Brain microvascular endothelial cell (primary cell): ENCODE results near the gene CDK14.

Source experiments
- DNase-seq: peaks from one replicate; pipeline ENCODE4 v3.0.0-alpha.2; 2020
- H3K27ac ChIP-seq: fragments of 250-450 bp; sonication (Bioruptor Pico); 2 replicates; pipeline ENCODE4 v1.5.1; 2020; ENCODE audit warnings: mild to moderate bottlenecking, moderate library complexity
- H3K27me3 ChIP-seq: fragments of 250-450 bp; sonication (Bioruptor Pico); replicated peaks from 2 replicates; pipeline ENCODE4 v1.5.1; 2020; ENCODE audit warnings: mild to moderate bottlenecking
- H3K36me3 ChIP-seq: fragments of 250-450 bp; sonication (Bioruptor Pico); replicated peaks from 2 replicates; pipeline ENCODE4 v1.5.1; 2020; ENCODE audit warnings: mild to moderate bottlenecking
- H3K4me3 ChIP-seq: 2 replicates; pipeline ENCODE4 v1.5.1; 2011; ENCODE audit warnings: low read depth, mild to moderate bottlenecking, control low read depth, low read length, moderate library complexity
- in situ Hi-C: cut with HindIII; loops from 2 replicates; pipeline ENCODE4 v1.10.0; 2017; ENCODE audit warnings: low sequenced_read_pairs, low pct_ligation_motif_present
- TF ChIP-seq, protein P1 (sequence below): IDR thresholded peaks from 2 replicates; pipeline ENCODE4 v1.5.1; 2011; ENCODE audit warnings: low read depth, mild to moderate bottlenecking, moderate library complexity, low read length, control low read depth, inconsistent platforms; ENCODE audit errors: missing control alignments

CDK14 gene

DNA sequence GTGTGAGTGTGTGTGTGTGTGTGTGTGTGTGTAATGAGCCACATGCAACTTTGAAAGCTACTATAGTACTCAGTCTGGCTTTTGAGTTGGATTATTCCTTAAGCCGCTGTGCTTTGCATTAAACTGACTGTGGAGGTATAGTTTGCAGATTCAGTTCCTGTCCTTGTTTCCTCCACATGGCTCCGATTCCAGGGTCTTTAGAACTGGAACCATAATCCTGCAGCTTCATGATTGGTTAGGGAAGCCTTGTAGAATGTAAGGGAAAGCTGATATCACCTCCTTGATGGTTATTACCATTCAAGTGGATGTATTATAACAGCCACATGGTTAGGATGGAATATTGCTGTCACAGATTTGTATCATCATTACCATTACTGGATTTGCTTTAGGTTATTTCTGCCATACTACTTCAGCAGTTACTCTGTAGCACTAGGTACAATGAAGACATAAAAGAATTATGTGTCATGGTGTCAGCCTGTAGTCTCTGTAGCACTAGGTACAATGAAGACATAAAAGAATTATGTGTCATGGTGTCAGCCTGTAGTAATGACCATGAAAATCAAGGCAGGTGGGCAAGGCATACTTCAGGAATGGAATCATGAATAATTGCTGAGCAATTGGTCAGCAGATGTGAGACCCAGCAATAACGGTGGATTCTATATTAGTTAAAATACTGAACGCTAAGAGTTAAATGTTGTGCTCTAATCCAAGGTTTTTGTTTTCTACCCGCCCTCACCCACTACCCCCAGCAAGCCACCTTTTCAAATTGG lies 393.1 kb downstream of the CDK14 start:
- TF ChIP-seq, protein P1, sequence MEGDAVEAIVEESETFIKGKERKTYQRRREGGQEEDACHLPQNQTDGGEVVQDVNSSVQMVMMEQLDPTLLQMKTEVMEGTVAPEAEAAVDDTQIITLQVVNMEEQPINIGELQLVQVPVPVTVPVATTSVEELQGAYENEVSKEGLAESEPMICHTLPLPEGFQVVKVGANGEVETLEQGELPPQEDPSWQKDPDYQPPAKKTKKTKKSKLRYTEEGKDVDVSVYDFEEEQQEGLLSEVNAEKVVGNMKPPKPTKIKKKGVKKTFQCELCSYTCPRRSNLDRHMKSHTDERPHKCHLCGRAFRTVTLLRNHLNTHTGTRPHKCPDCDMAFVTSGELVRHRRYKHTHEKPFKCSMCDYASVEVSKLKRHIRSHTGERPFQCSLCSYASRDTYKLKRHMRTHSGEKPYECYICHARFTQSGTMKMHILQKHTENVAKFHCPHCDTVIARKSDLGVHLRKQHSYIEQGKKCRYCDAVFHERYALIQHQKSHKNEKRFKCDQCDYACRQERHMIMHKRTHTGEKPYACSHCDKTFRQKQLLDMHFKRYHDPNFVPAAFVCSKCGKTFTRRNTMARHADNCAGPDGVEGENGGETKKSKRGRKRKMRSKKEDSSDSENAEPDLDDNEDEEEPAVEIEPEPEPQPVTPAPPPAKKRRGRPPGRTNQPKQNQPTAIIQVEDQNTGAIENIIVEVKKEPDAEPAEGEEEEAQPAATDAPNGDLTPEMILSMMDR, result no peak
- DNase-seq, result no peak
- in situ Hi-C loops, result no loop called here
- H3K27ac ChIP-seq, result no peak overlapping the region
- no peaks in the 10 kb centered on the region for H3K36me3 ChIP-seq
- H3K4me3 ChIP-seq, result no peak overlapping the region
- H3K27me3 ChIP-seq, result no peaks in the 10 kb centered on the region

DNA sequence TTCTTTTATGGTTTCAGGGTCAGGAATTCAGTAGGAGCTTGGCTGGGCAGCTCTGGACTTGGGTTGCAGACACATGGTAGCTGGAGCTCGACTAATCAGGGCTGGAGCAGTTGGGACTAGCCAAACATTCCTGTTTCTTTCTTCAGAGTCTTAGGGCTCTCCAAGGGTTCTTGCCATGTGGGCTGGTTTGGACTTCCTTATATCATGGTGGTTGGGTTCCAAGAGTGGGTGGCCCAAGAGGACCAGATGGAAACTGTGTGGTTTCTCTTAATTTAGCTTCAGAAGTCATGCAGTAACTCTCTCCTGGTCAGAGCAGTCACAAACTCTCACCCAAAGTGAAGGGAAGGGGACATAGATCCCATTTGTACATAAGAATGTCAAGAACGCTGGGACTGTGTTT lies 398.0 kb downstream of the CDK14 start:
- DNase-seq, result no peak
- TF ChIP-seq, protein P1, result no peak

DNA sequence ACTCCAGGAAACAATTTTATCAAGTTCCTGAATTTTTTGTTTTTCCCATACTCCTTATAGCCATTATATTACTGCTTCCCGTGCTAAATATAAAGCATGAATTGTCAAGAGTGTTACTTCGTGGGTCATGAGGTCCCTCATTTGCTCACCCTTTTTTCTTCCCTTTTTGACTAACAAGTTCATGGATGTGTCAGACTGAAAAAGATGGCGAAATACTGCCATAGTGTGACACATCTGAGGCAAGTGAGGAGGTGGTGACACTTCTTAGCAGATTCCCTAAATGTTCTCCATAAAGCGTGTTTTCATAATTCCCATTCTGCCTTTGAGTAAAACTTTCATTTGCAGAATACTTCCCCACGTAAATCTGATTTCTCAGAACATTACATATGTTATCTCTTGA lies 398.5 kb downstream of the CDK14 start:
- TF ChIP-seq, protein P1, result no peak
- H3K27ac ChIP-seq, result no peak overlapping the region
- in situ Hi-C loops, result no loop called here
- H3K4me3 ChIP-seq, result no peak overlapping the region
- no peaks in the 10 kb centered on the region for H3K36me3 ChIP-seq
- no peaks in the 10 kb centered on the region for H3K27me3 ChIP-seq
- no peak for DNase-seq

More for the DNA sequence above, 398.0 kb downstream of the CDK14 start:
- H3K36me3 ChIP-seq, result no peaks in the 10 kb centered on the region
- H3K4me3 ChIP-seq, result no peak overlapping the region
- no peaks in the 10 kb centered on the region for H3K27me3 ChIP-seq
- in situ Hi-C loops, result no loop called here
- no peak overlapping the region for H3K27ac ChIP-seq

DNA sequence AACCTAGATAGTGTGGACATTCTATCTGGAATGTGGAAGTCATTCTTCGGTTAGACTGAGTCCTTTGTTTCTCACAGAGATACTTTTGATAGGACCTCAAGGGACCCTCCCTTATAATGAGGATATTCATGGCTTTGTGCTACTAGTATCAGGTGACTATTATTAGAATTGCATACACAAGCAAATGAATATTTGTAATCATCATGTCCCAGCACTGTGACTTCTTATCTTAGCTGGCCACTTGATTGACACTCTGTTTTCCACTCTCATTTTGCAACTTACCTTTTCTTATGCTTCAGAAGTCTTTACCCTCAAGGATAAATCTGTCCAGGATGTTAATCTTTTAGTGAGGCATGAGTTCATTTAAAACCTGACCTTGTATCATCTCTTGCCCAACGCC lies 399.9 kb downstream of the CDK14 start:
- Histone ChIP-seq H3K27me3 (no peaks in the 10 kb centered on the region), H3K27ac (no peak overlapping the region), H3K36me3 (no peaks in the 10 kb centered on the region), H3K4me3 (no peak overlapping the region)
- TF ChIP-seq, protein P1, result no peak
- in situ Hi-C loops, result no loop called here
- no peak for DNase-seq

DNA sequence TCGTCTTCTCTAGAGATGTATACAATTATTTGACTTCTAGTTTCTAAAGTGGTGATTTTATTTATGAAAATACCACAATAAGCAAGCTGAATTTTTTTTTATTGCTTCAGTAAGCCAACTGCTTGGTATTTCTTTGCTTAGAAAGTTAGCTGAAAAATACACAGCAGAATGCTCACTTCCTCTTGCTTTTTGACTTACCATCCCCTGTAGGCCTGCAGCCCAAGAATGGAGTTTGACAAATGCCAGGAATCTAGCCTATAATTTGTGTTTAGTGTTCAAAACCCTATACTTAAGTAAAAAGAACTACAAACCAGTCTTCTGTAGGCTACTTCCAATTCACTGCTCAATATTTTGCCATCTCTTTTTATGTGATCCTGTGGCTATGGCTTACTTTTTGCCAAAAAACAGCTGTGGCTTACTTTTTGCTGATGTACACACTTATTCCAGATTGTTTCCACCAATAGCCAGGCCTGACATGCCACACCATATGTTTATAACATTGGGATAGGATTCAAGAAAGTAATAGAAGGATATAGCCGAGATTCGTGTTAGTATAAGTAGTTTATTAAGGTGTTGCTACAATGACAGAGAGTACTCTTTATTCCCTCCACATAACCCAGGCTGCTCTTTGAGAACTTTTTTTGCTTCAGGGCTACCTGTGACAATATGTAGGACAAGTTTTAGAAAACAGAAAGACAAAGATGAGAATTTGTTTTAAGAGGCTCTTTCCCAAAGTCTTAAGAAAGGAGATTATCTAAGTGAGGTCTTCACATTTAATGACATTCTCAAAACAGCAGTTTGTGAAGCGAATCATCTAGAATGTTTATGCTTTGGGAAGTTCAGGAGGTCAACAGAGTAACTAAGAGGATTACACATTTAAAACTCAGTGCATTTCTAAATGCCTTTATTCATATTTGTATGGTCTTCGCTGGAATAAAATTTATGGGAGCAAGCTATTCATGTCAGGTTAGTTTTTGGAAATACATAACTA lies 404.2 kb downstream of the CDK14 start:
- no peaks in the 10 kb centered on the region for H3K27me3 ChIP-seq
- in situ Hi-C loops, result no loop called here
- no peak overlapping the region for H3K27ac ChIP-seq
- H3K4me3 ChIP-seq, result no peak overlapping the region
- TF ChIP-seq, protein P1, result no peak
- no peak for DNase-seq
- no peaks in the 10 kb centered on the region for H3K36me3 ChIP-seq
